ENCODE data around the gene PLCD1. TPM values are rescaled to one million over a fixed set of nuclear protein-coding genes. Genes with fewer than 3 reads are reported as not detected.

Gene PLCD1
- total RNA-seq, 1 donor from 2014 or later = 30.1 TPM

GRCh38 chr3:38040401-38040800 lies 11.0 kb upstream of the PLCD1 start:
- Histone ChIP-seq H3K36me3 (no peaks in the 10 kb centered on the region), H3K9me3 (no peaks in the 10 kb centered on the region), H3K4me3 (no peak overlapping the region), H3K4me1 (peaks cover 25% of the 10 kb centered on the region), H3K27ac (no peak overlapping the region), H3K27me3 (ENCODE audit: low read depth) (no peaks in the 10 kb centered on the region)
- no peak for TF ChIP-seq CTCF (IDR thresholded peaks at IDR 0.05)
- ATAC-seq (no peak), DNase-seq (no peak)
- intact Hi-C loops (cut with DNase I) = no loop called here

- Histone ChIP-seq H3K27me3 (ENCODE audit: low read depth) (no peaks in the 10 kb centered on the region), H3K4me3 (peak overlapping the region; percentile 66), H3K4me1 (peaks cover 25% of the 10 kb centered on the region), H3K36me3 (no peaks in the 10 kb centered on the region), H3K9me3 (no peaks in the 10 kb centered on the region), H3K27ac (peak overlapping the region; percentile 68)
- intact Hi-C loops (cut with DNase I) = no loop called here
- peak; percentile 46 for TF ChIP-seq CTCF (IDR thresholded peaks at IDR 0.05)
- ATAC-seq (peak; percentile 92 to 93), DNase-seq (peak; percentile 84)
Observed at GRCh38 chr3:38039899-38040261, 10.4 kb upstream of the PLCD1 start.

GRCh38 chr3:38039101-38039898 lies 9.9 kb upstream of the PLCD1 start, which contains the start of gene DLEC1:
TSS of gene DLEC1 (plus strand) at chr3:38039208. CDS start at chr3:38039226, 18 bp downstream.
- Histone ChIP-seq H3K27me3 (ENCODE audit: low read depth) (no peaks in the 10 kb centered on the region), H3K4me1 (peaks cover 25% of the 10 kb centered on the region), H3K36me3 (no peaks in the 10 kb centered on the region), H3K9me3 (no peaks in the 10 kb centered on the region), H3K27ac (peak within 1 kb of the TSS; percentile 68), H3K4me3 (peak within 1 kb of the TSS; percentile 66)
- intact Hi-C loops (cut with DNase I) = no loop called here
- peak; percentile 91 for DNase-seq
- peak; percentile 81 to 83 for ATAC-seq
- TF ChIP-seq CTCF (IDR thresholded peaks at IDR 0.05) = no peak

GRCh38 chr3:38038447-38038911 lies 9.0 kb upstream of the PLCD1 start:
- intact Hi-C loops (cut with DNase I) = no loop called here
- DNase-seq (no peak), ATAC-seq (no peak)
- Histone ChIP-seq H3K36me3 (no peaks in the 10 kb centered on the region), H3K9me3 (no peaks in the 10 kb centered on the region), H3K4me1 (peaks cover 25% of the 10 kb centered on the region), H3K4me3 (peak overlapping the region; percentile 66), H3K27me3 (ENCODE audit: low read depth) (no peaks in the 10 kb centered on the region), H3K27ac (peak overlapping the region; percentile 68)
- TF ChIP-seq CTCF (IDR thresholded peaks at IDR 0.05) = no peak

GRCh38 chr3:38036906-38037305 lies 7.5 kb upstream of the PLCD1 start:
- no peak for TF ChIP-seq CTCF (IDR thresholded peaks at IDR 0.05)
- Histone ChIP-seq H3K4me3 (no peak overlapping the region), H3K27me3 (ENCODE audit: low read depth) (no peaks in the 10 kb centered on the region), H3K4me1 (peaks cover 25% of the 10 kb centered on the region), H3K9me3 (no peaks in the 10 kb centered on the region), H3K36me3 (no peaks in the 10 kb centered on the region), H3K27ac (no peak overlapping the region)
- intact Hi-C loops (cut with DNase I) = no loop called here
- DNase-seq (no peak), ATAC-seq (no peak)

Measured in lower lobe of right lung (tissue), 2 donors.